Omental fat pad (tissue), 4 donors: Measurements from ENCODE around the gene ANKRD44. TPM values are rescaled to one million over a fixed set of nuclear protein-coding genes. Genes with fewer than 3 reads are reported as not detected.
A peak's percentile ranks its signal among the peaks of the same experiment; 100 is the strongest.

Experiments used
- ATAC-seq: fragments of 150-250 bp; one replicate; pipeline ENCODE4 v1.9.1; 2016; ENCODE audit warnings: mild to moderate bottlenecking, moderate library complexity; ENCODE audit not compliant: low FRiP score
- DNase-seq: peaks from one replicate; pipeline ENCODE4 v3.0.0-alpha.2; 2019; ENCODE audit warnings: low spot score
- total RNA-seq, 4 donors: library from RNA; depleted of rRNA; stranded (reverse); fragments of >200 nt; gene quantifications; one replicate each; pipeline ENCODE4 v1.1.0, GENCODE V29; 2016
- TF ChIP-seq, protein P1 (sequence below), 3 donors: fragments of 450-650 bp; IDR thresholded peaks; one replicate each; pipeline ENCODE4 v1.5.1; 2016 to 2017; ENCODE audit warnings: antibody characterized with exemption in 3 of 3, mild to moderate bottlenecking in 3 of 3, moderate library complexity in 2 of 3

The ANKRD44 gene
- total RNA-seq, 4 donors from 2014 or later, result 18.4 to 56.3 (median 30.1) TPM

DNA sequence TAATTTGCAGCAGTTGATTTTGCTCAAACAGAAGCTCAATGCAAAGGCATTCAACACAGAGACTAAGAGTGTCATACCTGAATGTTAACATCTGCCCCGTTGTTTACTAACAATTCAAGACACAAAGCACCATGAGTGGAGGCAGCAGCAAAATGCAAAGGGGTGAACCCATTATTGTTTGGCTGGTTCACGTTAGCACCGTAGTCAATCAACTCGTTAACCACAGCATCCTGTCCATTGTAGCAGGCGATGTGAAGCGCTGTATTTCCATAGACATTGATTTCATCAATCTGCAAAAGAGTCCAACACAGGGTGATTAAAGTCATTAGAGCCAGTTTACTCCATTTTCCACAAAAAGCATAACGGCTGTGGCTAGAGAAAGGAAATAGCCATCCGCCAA, 189.3 kb downstream of the ANKRD44 start:
- no peak for DNase-seq
- no peak for ATAC-seq
- TF ChIP-seq, protein P1, sequence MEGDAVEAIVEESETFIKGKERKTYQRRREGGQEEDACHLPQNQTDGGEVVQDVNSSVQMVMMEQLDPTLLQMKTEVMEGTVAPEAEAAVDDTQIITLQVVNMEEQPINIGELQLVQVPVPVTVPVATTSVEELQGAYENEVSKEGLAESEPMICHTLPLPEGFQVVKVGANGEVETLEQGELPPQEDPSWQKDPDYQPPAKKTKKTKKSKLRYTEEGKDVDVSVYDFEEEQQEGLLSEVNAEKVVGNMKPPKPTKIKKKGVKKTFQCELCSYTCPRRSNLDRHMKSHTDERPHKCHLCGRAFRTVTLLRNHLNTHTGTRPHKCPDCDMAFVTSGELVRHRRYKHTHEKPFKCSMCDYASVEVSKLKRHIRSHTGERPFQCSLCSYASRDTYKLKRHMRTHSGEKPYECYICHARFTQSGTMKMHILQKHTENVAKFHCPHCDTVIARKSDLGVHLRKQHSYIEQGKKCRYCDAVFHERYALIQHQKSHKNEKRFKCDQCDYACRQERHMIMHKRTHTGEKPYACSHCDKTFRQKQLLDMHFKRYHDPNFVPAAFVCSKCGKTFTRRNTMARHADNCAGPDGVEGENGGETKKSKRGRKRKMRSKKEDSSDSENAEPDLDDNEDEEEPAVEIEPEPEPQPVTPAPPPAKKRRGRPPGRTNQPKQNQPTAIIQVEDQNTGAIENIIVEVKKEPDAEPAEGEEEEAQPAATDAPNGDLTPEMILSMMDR (IDR thresholded peaks at IDR 0.05), result no peak

DNA sequence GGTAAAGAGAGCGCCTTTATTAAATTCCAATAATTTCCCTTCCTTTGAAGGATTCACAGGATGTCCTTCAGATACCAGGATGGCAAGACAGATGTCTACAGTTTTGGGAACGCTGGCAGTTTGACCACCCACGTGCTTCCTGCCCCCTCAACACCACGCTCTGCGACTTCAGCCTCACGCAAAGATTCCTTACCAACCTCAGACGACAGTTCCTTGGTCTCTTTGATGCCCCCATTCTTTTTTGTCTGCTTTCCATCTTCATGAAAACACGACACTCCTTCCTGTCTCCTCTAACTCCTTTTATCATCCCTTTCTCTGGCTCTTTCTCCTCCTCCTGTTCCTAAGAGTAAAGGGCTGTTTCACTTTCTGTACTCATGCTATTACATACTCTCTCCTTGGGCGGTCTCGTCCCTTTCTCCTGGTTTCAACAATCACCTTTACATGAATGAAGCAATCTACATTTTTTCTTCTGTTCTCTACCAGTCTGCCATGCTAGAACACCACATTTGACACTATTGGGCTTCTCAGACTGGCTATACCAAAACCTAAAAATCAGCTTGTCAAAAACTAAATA, 194.2 kb downstream of the ANKRD44 start:
- TF ChIP-seq, protein P1 (IDR thresholded peaks at IDR 0.05), result no peak
- no peak for DNase-seq
- no peak for ATAC-seq

DNA sequence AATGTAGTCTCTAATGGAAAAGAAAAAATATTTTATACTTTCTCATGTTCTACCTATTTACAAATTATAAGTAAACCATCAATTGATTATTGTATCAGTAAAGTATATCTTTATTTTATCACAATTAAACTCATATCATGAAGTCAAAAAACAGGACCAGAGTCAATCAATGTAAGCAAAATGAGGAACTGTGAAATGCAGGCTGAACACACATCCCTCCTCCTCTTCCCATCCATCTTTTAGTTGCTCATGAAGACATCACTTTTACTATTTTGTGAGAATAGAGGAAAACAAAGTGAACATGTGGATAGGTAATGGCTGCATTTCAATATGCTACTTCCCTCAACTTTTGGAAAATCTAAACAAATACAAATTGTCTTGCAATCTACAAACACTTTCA, 195.3 kb downstream of the ANKRD44 start:
- ATAC-seq, result no peak
- TF ChIP-seq, protein P1 (IDR thresholded peaks at IDR 0.05), result no peak
- no peak for DNase-seq

DNA sequence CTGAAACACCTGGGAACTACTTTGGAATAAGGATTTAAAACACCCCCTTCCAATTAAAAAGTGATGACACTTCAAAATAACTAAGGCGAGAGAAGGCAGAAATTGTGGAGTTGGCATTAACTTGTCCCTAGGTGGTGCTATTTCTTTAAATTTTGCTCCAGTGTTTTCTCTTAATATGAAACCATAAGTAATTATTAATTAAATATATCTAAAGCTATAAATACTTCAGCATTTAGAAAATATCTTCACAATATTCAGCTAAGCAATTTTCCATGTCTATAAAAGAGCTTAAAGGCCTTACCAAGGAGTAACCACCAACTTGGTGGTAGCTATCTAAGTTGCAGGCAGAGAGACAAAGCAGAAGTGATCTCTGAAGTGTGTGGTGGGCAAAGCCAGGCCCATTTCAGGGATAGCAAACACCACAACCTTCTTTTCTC, 197.3 kb downstream of the ANKRD44 start:
- TF ChIP-seq, protein P1 (IDR thresholded peaks at IDR 0.05), result no peak
- DNase-seq, result no peak
- no peak for ATAC-seq

DNA sequence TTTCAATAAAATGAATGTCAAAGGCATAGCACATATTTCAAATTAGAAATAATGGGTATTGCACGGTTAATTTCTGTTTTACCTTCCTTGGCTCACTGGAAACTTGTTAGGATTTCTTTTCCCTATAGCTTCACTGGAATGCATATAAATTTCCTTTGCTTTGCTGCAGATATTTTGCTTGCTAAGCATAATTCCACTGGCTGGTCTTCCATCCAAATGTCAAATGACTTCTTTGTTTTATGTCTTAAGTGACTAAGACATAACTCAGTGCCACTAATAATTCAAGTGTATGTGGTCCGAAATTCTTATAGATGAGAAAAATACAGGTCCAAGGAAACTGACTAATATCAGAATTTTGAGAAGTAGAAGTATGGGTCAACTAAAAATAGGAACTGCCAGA, 201.3 kb downstream of the ANKRD44 start:
- no peak for DNase-seq
- no peak for ATAC-seq
- TF ChIP-seq, protein P1 (IDR thresholded peaks at IDR 0.05), result no peak

DNA sequence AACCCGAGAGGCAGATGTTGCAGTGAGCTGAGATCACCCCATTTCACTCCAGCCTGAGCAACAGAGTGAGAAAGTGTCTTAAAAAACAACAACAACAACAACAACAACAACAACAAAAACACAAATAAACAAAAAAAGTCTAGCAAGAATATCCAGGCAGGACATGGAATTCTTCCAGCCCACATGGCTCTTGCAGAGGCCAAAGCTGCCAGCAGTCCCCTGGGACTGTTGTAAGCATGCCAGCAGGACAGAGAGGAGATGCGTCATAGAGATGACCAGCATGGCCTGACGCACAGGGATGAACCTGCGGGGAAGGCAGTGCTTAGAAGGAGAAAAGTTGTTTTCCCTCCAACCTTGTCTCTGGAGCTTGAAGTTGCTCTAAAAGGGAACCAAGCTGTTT, 201.8 kb downstream of the ANKRD44 start:
- DNase-seq (peak; percentile 58), ATAC-seq (peak; percentile 54)
- TF ChIP-seq, protein P1 (IDR thresholded peaks at IDR 0.05), result no peak
